Fibroblast of mammary gland (primary cell): ENCODE results near the gene DOCK1.

Experiments used
- DNase-seq: peaks from one replicate; pipeline ENCODE4 v3.0.0-alpha.2; 2010; ENCODE audit warnings: low read depth
- H3K4me3 ChIP-seq: 2 replicates; pipeline ENCODE4 v1.5.1; 2011; ENCODE audit warnings: low read depth, mild to moderate bottlenecking, low read length, moderate library complexity; ENCODE audit not compliant: control insufficient read depth
- TF ChIP-seq, protein P1 (sequence below): conservative IDR thresholded peaks from 2 replicates; pipeline ENCODE4 v1.5.1; 2011; ENCODE audit warnings: low read depth, low read length, inconsistent platforms; ENCODE audit not compliant: control insufficient read depth, insufficient read depth

Gene DOCK1

DNA sequence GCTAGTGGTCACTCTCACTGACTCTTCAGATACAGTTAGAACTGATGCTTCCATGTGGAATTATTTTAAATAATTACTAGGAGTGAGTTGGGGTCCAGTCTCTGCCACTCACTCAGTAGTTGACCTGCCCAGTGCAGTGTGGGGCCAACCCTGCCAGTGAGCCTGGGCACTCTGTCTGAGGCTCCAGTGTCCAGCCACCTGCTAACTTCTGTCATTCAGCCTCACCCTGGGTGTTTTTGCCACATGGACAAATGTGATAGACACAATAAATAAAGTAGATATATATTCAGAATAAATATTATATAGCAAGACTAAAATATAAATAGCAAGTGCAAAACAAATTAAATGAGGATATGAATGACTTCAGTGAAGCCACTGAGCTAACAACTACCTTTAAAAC lies 284.0 kb downstream of the DOCK1 start:
- no peak overlapping the region for H3K4me3 ChIP-seq
- no peak for DNase-seq
- TF ChIP-seq, protein P1, sequence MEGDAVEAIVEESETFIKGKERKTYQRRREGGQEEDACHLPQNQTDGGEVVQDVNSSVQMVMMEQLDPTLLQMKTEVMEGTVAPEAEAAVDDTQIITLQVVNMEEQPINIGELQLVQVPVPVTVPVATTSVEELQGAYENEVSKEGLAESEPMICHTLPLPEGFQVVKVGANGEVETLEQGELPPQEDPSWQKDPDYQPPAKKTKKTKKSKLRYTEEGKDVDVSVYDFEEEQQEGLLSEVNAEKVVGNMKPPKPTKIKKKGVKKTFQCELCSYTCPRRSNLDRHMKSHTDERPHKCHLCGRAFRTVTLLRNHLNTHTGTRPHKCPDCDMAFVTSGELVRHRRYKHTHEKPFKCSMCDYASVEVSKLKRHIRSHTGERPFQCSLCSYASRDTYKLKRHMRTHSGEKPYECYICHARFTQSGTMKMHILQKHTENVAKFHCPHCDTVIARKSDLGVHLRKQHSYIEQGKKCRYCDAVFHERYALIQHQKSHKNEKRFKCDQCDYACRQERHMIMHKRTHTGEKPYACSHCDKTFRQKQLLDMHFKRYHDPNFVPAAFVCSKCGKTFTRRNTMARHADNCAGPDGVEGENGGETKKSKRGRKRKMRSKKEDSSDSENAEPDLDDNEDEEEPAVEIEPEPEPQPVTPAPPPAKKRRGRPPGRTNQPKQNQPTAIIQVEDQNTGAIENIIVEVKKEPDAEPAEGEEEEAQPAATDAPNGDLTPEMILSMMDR = no peak

DNA sequence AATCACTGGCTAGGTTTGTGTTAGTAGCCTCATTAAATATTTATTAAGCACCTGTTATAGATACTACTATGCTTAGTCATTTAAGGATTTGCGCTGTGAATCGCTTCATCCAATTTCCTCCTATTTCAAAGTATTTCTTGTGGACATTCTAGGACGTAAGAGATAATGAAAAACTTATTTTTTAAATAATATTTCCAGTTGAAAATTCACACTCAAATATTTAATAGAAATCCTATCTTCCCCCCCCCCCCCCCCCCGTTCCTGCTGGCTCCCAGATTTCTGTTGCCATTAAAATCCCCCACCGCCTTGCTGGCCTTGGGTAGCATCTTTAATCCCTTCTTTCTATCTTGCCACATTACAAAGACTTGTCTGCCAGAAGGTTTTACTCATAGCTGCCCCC lies 285.2 kb downstream of the DOCK1 start:
- no peak overlapping the region for H3K4me3 ChIP-seq
- TF ChIP-seq, protein P1 = no peak

DNA sequence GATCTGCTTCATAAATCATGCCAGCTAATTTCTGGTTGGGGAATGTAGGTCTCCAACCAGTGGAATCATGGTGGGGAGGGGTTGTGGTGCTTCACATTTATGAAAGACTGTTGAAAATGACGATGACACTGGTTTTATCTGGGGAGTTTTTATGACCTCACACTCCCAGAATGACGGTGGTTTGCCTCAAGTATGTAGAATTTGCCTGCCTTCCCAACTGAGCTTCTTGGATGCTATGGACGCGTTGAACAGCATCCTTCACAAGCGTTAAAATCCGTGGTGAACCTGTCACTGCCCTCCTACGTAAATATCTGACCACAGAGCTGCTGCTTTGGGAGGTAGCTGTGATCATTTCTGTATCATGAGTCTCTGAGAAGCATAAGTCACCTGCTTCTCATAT lies 287.9 kb downstream of the DOCK1 start:
- TF ChIP-seq, protein P1 = no peak
- no peak overlapping the region for H3K4me3 ChIP-seq
- DNase-seq = peak; percentile 34

More for the DNA sequence above, 285.2 kb downstream of the DOCK1 start:
- no peak for DNase-seq

DNA sequence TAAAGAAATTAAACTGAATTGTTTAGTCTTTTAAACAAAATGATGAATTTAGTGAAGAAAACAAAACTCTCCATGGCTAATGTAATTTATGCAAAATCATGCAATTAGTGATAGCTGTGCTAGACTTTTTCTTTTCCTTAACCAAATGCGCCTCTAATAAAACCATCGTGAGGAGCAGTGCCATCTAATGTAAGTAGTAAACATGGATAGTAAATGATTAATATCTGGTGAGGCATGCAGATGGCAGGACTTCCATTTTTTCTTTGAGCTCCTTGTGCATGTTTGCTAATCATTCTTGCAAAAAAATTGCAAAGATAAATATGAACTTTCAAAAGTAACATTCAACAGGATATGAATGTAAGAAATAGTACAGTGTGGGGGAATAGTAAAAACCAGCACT lies 288.9 kb downstream of the DOCK1 start:
- no peak overlapping the region for H3K4me3 ChIP-seq
- TF ChIP-seq, protein P1 = no peak
- DNase-seq = no peak

- H3K4me3 ChIP-seq = no peak overlapping the region
- DNase-seq = no peak
- TF ChIP-seq, protein P1 = no peak
These were observed 289.4 kb downstream of the DOCK1 start for GRCh38 chr10:127194599-127194998.

DNA sequence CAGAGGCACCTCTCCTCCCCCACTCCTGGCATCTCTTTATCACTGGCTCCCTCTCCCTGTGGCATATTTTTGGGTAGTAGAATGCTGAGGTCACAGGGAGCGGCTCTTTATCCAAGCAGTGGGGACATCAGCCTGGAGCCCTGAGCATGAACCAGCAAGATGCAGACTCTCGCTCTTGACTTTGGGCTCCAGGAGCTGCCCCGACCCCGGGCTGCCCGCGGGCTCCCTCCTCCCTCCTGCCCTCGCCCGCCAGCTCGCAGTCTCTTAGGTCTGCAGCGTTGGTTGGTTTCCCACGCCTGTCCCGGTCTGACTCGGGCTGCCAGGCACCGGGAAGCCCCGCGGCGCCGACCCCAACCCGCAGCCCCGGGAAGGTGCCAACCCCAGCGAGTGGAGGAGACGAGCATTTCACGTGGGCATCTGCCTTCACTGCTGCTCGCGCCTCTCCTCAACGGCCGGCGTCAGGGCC lies 289.8 kb downstream of the DOCK1 start:
- H3K4me3 ChIP-seq = peak overlapping the region; percentile 45
- no peak for DNase-seq

More for the DNA sequence above, 289.8 kb downstream of the DOCK1 start:
- TF ChIP-seq, protein P1 = no peak
